Endothelial cell of umbilical vein (primary cell): ENCODE results near the gene EXOC6. TPM values are rescaled to one million over a fixed set of nuclear protein-coding genes. Genes with fewer than 3 reads are reported as not detected.

ENCODE experiments used
- BruUV-seq: library from RNA; stranded (reverse); fragments of 400-500 nt; replicated peaks from 2 replicates; lab custom pipeline; 2021; lab: Mats Ljungman, UMichigan
- CTCF ChIA-PET: fragments of 300-600, 350-600 bp; sonication (Branson Sonifier 250); formaldehyde crosslinking; loops from one replicate; lab custom pipeline; 2021; ENCODE audit warnings: antibody characterized with exemption, inconsistent platforms; lab: Charles Lee
- POLR2A ChIA-PET: fragments of 300-600, 350-600 bp; sonication (Branson Sonifier 250); formaldehyde crosslinking; loops from one replicate; lab custom pipeline; 2021; ENCODE audit warnings: antibody characterized with exemption, inconsistent platforms; lab: Charles Lee
- DNase-seq: peaks from one replicate; pipeline ENCODE4 v3.0.0-alpha.2; 2011; ENCODE audit warnings: low read depth, low spot score
- FAIRE-seq: peaks from 2 replicates; lab custom pipeline; 2011; peaks lifted over from hg19 to GRCh38; lab: Jason Lieb, UNC
- H2AFZ ChIP-seq: 2 replicates; pipeline ENCODE4 v1.6.0; 2012; ENCODE audit warnings: low read depth, low read length, control low read depth, inconsistent platforms
- H3K27ac ChIP-seq: 2 replicates; pipeline ENCODE4 v1.5.1; 2011; ENCODE audit warnings: low read depth, mild to moderate bottlenecking, control low read depth, low read length, moderate library complexity; ENCODE audit not compliant: insufficient read depth
- H3K27me3 ChIP-seq, 2 experiments: 2 replicates each; pipeline versions ENCODE4 v1.6.0 to v1.6.1; 2011; ENCODE audit warnings: low read length in 2 of 2, mixed read lengths in 1 of 2; ENCODE audit not compliant: control insufficient read depth in 2 of 2, insufficient read depth in 2 of 2
- H3K36me3 ChIP-seq, 2 experiments: 2 replicates in 1 of 2; 3 replicates in 1 of 2; pipeline ENCODE4 v1.5.1; 2011; ENCODE audit warnings: low read length in 2 of 2, mild to moderate bottlenecking in 1 of 2, moderate library complexity in 1 of 2; ENCODE audit not compliant: control insufficient read depth in 2 of 2, insufficient read depth in 2 of 2; ENCODE audit errors: extremely low read depth in 1 of 2
- H3K4me1 ChIP-seq: 3 replicates; pipeline ENCODE4 v1.5.1; 2011; ENCODE audit warnings: mild to moderate bottlenecking, low read length; ENCODE audit not compliant: control insufficient read depth, insufficient read depth; ENCODE audit errors: extremely low read depth
- H3K4me2 ChIP-seq: 2 replicates; pipeline ENCODE4 v1.6.1; 2011; ENCODE audit warnings: low read length, control low read depth, mixed read lengths; ENCODE audit not compliant: insufficient read depth
- H3K4me3 ChIP-seq, 3 experiments: fragments of 200-600 bp in 1 of 3; sonication (generic), shearing (Covaris generic) in 1 of 3; replicated peaks in 1 of 3; 2 replicates each; pipeline ENCODE4 v1.5.1; 2011 to 2016; ENCODE audit warnings: control low read depth in 3 of 3, low read length in 3 of 3, mild to moderate bottlenecking in 2 of 3, inconsistent platforms in 1 of 3, low read depth in 1 of 3, moderate library complexity in 1 of 3; ENCODE audit not compliant: insufficient read depth in 1 of 3
- H3K79me2 ChIP-seq: 2 replicates; pipeline ENCODE4 v1.6.0; 2012; ENCODE audit warnings: low read length, inconsistent platforms; ENCODE audit not compliant: control insufficient read depth, insufficient read depth
- H3K9ac ChIP-seq: replicated peaks from 2 replicates; pipeline ENCODE3; 2011; ENCODE audit warnings: low read length, control low read depth; ENCODE audit not compliant: insufficient read depth; ENCODE audit errors: extremely low read depth
- H3K9me1 ChIP-seq: replicated peaks from 3 replicates; pipeline ENCODE4 v1.6.0; 2011; ENCODE audit warnings: mild to moderate bottlenecking, low read length; ENCODE audit not compliant: control insufficient read depth, insufficient read depth; ENCODE audit errors: extremely low read depth
- H3K9me3 ChIP-seq: replicated peaks from 2 replicates; pipeline ENCODE4 v1.5.1; 2012; ENCODE audit warnings: low read length, inconsistent platforms; ENCODE audit not compliant: control insufficient read depth, insufficient read depth
- H4K20me1 ChIP-seq: replicated peaks from 2 replicates; pipeline ENCODE3; 2011; ENCODE audit warnings: mild to moderate bottlenecking, low read length; ENCODE audit not compliant: control insufficient read depth, insufficient read depth; ENCODE audit errors: extremely low read depth
- EZH2 ChIP-seq: IDR thresholded peaks from 2 replicates; pipeline ENCODE4 v1.6.1; 2012; ENCODE audit warnings: borderline replicate concordance, low read depth, mild to moderate bottlenecking, moderate library complexity, low read length, inconsistent platforms; ENCODE audit not compliant: severe bottlenecking
- FOS ChIP-seq: IDR thresholded peaks from 2 replicates; pipeline ENCODE4 v1.6.1; 2011; ENCODE audit warnings: mild to moderate bottlenecking, low read length, moderate library complexity, borderline replicate concordance; ENCODE audit not compliant: insufficient read depth
- GATA2 ChIP-seq: IDR thresholded peaks from 2 replicates; pipeline ENCODE4 v1.7.0; 2011; ENCODE audit warnings: low read depth, mild to moderate bottlenecking, moderate library complexity, mixed read lengths, low read length; ENCODE audit not compliant: insufficient read length, insufficient read depth
- JUN ChIP-seq: IDR thresholded peaks from 2 replicates; pipeline ENCODE4 v1.6.1; 2011; ENCODE audit warnings: borderline replicate concordance, low read depth; ENCODE audit not compliant: insufficient read length, insufficient read depth
- MYC ChIP-seq: IDR thresholded peaks from one replicate; pipeline ENCODE4 v1.6.1; 2011; ENCODE audit warnings: mild to moderate bottlenecking, low read depth, low read length
- POLR2A ChIP-seq: IDR thresholded peaks from 2 replicates; pipeline ENCODE4 v1.6.1; 2012; ENCODE audit warnings: low read depth, mild to moderate bottlenecking, control low read depth, low read length
- POLR2AphosphoS5 ChIP-seq: IDR thresholded peaks from 2 replicates; pipeline ENCODE4 v1.6.1; 2012; ENCODE audit warnings: low read depth, mild to moderate bottlenecking, control low read depth, low read length, moderate library complexity; ENCODE audit not compliant: insufficient read depth
- dilution Hi-C: fragments of 300-500 bp; cut with MboI; formaldehyde crosslinking; loops from one replicate; pipeline ENCODE4 v1.15.0; 2019; ENCODE audit warnings: low sequenced_read_pairs; ENCODE audit not compliant: extremely low pct_ligation_motif_present
- intact Hi-C: fragments of 100-400 bp; cut with micrococcal nuclease; formaldehyde crosslinking; loops from one replicate; pipeline ENCODE4 v1.10.0; 2022
- polyA plus RNA-seq, 4 experiments: library from polyadenylated mRNA; depleted of rRNA in 3 of 4; stranded (reverse) in 3 of 4; unstranded in 1 of 4; fragments of >200 nt; gene quantifications; 2 replicates each; pipeline versions ENCODE4 v1.2.1 to v1.2.3, GENCODE V29; 2011 to 2012; ENCODE audit warnings: missing spikeins in 1 of 4
- total RNA-seq: library from RNA; stranded (reverse); gene quantifications from 2 replicates; pipeline ENCODE4 v1.2.3, GENCODE V29; 2021
- TF ChIP-seq, protein P1 (sequence below): IDR thresholded peaks from 2 replicates; pipeline ENCODE4 v1.6.1; 2011; ENCODE audit not compliant: insufficient read depth, insufficient read length
- TF ChIP-seq, protein P2 (sequence below), 2 donors: IDR thresholded peaks; 1 replicate in 1 of 2; 2 replicates in 1 of 2; pipeline ENCODE4 v1.5.1; 2011; ENCODE audit warnings: low read length in 2 of 2, mild to moderate bottlenecking in 2 of 2, moderate library complexity in 2 of 2, control low read depth in 1 of 2, inconsistent platforms in 1 of 2, low read depth in 1 of 2; ENCODE audit not compliant: insufficient read depth in 1 of 2; ENCODE audit errors: extremely low read depth in 1 of 2

The EXOC6 gene
- total and polyA plus RNA-seq, 2 donors (not counting 3 experiments of a cell fraction or from before 2014, with no cell fraction given), result 72.6 to 108 TPM

DNA sequence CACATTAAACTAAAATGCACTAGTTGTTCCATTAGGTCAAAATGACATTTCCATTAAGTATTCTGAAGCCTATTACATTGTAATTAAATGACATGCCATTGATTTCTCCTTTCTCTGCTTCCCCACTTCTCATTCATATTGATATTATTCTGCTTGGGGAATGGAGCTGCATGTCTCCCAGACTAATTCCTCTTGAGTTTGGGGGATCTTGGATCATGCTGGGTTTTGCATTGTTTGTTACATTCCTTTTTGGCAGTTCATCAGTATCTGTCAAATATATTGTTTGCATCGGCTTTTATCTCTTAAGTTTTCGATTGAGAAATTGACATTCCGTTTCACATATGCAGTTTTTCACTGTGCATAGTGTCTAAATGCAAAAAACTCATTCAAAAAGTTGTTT is 147.2 kb downstream of the EXOC6 start:
- H3K9me3 ChIP-seq, result no peaks in the 10 kb centered on the region
- TF ChIP-seq POLR2A, result no peak
- TF ChIP-seq MYC, result no peak
- no peak for TF ChIP-seq FOS
- TF ChIP-seq GATA2, result no peak
- TF ChIP-seq, protein P1, sequence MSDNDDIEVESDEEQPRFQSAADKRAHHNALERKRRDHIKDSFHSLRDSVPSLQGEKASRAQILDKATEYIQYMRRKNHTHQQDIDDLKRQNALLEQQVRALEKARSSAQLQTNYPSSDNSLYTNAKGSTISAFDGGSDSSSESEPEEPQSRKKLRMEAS, result no peak
- TF ChIP-seq EZH2, result no peak
- no peak for TF ChIP-seq JUN
- no peak for TF ChIP-seq POLR2AphosphoS5
- TF ChIP-seq, protein P2, sequence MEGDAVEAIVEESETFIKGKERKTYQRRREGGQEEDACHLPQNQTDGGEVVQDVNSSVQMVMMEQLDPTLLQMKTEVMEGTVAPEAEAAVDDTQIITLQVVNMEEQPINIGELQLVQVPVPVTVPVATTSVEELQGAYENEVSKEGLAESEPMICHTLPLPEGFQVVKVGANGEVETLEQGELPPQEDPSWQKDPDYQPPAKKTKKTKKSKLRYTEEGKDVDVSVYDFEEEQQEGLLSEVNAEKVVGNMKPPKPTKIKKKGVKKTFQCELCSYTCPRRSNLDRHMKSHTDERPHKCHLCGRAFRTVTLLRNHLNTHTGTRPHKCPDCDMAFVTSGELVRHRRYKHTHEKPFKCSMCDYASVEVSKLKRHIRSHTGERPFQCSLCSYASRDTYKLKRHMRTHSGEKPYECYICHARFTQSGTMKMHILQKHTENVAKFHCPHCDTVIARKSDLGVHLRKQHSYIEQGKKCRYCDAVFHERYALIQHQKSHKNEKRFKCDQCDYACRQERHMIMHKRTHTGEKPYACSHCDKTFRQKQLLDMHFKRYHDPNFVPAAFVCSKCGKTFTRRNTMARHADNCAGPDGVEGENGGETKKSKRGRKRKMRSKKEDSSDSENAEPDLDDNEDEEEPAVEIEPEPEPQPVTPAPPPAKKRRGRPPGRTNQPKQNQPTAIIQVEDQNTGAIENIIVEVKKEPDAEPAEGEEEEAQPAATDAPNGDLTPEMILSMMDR (IDR thresholded peaks at IDR 0.05; ENCODE audit: extremely low read depth in 1 of 2, insufficient read depth in 1 of 2, low read depth in 1 of 2, low read length in 2 of 2), result no peak
- H3K27me3 ChIP-seq, result no peaks in the 10 kb centered on the region
- no peak overlapping the region for H3K4me2 ChIP-seq
- FAIRE-seq (no peak), DNase-seq (no peak)
- H3K4me3 ChIP-seq, result no peak overlapping the region
- peaks cover 2% of the 10 kb centered on the region for H4K20me1 ChIP-seq
- no peaks in the 10 kb centered on the region for H3K4me1 ChIP-seq
- H3K9me1 ChIP-seq, result no peaks in the 10 kb centered on the region
- no peak overlapping the region for H2AFZ ChIP-seq
- POLR2A ChIA-PET, result no interaction called here
- CTCF ChIA-PET, result interaction anchor here (0.8 to 3.7 kb wide), 3 partner anchors 11 to 100 kb away, joined by 3 to 20 read pairs (median 3); no protein-coding TSS in a partner anchor
- H3K27ac ChIP-seq, result no peak overlapping the region
- dilution Hi-C loops (no loop called here), intact Hi-C loops (no loop called here)
- no peak overlapping the region for H3K9ac ChIP-seq
- H3K36me3 ChIP-seq, result peaks cover 2% of the 10 kb centered on the region in 2 experiments
- BruUV-seq, result no TSS peak
- H3K79me2 ChIP-seq, result no peaks in the 10 kb centered on the region
